HG03520 (cell line): Measurements from ENCODE around the gene MRTO4.

ENCODE experiments used
- ATAC-seq: cut with Tn5 transposase; IDR thresholded peaks from one replicate; pipeline ENCODE4 v1.9.1; 2021; ENCODE audit warnings: mild to moderate bottlenecking, moderate library complexity; ENCODE audit not compliant: unreplicated experiment

MRTO4 gene

GRCh38 chr1:19308509-19308907 lies 56.9 kb downstream of the MRTO4 start:
- no peak for ATAC-seq

- no peak for ATAC-seq
Measured at GRCh38 chr1:19309123-19309813, 57.7 kb downstream of the MRTO4 start.
